Gastroesophageal sphincter (tissue), 3 donors: ENCODE results near the gene TMEM191B.
"Not testable (repeated sequence)": the region's sequence is repeated elsewhere in the genome, so short reads cannot be mapped to it uniquely, and the experiment has no call there.

ENCODE experiments used
- CTCF ChIP-seq, 4 experiments: fragments of 200-600 bp in 2 of 4; fragments of 450-650 bp in 2 of 4; sonication (generic) in 1 of 4; IDR thresholded peaks; one replicate each; pipeline ENCODE4 v1.5.1; 2017 to 2019; ENCODE audit warnings: antibody characterized with exemption in 4 of 4, mild to moderate bottlenecking in 2 of 4, moderate library complexity in 2 of 4
- EP300 ChIP-seq: sonication (generic); formaldehyde crosslinking; IDR thresholded peaks from one replicate; pipeline ENCODE4 v1.6.1; 2017; ENCODE audit warnings: antibody characterized with exemption, mild to moderate bottlenecking

GRCh38 chr22:18552839-18553597 lies 25.4 kb downstream of the TMEM191B start:
- not testable (repeated sequence) for TF ChIP-seq CTCF (IDR thresholded peaks at IDR 0.05); EP300
